Measurements from ENCODE around the gene HSD17B10.
A peak's percentile ranks its signal among the peaks of the same experiment; 100 is the strongest.
"Not testable (repeated sequence)": the region's sequence is repeated elsewhere in the genome, so short reads cannot be mapped to it uniquely, and the experiment has no call there.

HSD17B10 gene

DNA sequence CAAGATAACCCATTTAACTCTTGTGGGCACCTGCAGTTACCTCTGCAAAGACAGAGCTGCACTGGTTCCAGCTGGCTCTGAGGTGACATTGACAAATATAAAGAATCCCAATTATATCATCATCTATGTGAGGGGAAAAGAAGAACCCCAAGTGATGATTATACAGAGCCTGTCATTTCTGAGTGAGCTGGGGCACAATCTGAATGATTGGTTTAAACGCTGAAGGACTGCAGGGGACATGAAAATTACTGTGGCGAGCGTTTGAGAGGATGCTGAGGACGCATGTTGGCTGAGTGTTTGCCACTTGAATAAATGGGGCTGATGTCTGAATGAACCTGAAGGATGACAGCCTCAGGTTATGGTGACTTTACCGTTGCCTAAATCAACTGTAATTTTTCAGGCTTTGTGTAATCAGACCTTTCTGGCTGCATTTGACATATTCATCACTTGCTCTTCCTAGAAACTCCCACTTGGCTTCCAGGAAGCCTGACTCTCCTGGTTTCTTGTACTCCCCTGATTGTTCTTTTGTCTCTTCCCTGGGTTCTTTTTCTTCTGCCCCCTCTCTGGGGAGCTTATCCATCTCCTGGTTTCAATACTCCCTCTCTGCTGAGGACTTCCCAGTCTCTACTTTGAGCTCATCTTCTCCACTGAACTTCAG lies 4.1 kb upstream of the HSD17B10 start:
- H3K27ac ChIP-seq, result no peak overlapping the region
- DNase-seq (ENCODE audit: low read depth, low spot score), result no peak

DNA sequence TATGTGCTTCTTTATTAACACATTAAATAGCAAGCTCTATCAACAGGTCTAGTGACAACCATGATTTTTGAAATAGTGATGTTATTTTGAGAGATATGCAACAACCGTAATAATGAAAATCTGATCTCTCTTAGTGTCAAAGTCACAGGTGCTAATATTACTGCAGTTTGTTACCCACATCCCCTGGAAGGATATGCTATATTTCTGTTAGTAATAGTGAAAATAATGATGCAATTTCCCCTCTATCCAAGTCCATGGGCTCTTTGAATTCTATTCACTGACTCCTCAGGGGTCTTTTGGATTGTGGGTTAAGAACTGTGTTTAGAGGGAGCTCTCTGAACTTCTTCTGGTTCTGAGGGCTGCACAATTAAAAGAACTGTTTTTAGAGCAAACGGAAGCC lies 3.0 kb upstream of the HSD17B10 start:
- no peak overlapping the region for H3K27ac ChIP-seq
- DNase-seq (ENCODE audit: low read depth, low spot score), result no peak

GRCh38 chrX:53435997-53436396 lies 1.8 kb upstream of the HSD17B10 start:
- no peak for DNase-seq (ENCODE audit: low read depth, low spot score)
- no peak overlapping the region for H3K27ac ChIP-seq

DNA sequence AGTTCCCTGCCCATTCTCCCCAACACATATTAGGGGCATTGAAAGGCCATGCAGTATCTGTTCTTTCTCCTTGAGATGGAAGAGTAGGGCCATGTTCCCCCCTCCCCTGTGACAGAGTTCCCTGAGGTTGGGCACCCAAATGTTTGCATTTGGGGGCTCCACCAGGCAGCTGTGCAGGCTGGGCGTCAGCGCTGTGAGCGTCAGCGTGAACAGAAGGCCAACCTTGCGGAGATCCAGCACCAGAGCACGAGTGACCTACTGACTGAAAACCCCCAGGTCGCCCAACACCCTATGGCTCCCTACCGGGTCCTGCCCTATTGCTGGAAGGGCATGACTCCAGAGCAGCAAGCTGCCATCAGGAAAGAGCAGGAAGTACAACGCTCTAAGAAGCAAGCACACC lies 3.9 kb downstream of the HSD17B10 start:
- DNase-seq (ENCODE audit: low read depth, low spot score), result no peak
- H3K27ac ChIP-seq, result no peak overlapping the region

GRCh38 chrX:53429755-53430154 lies 4.4 kb downstream of the HSD17B10 start:
- DNase-seq (ENCODE audit: low read depth, low spot score), result no peak
- no peak overlapping the region for H3K27ac ChIP-seq

- peak within 1 kb of the TSS; percentile 79 for H3K27ac ChIP-seq
- no peak for DNase-seq (ENCODE audit: low read depth, low spot score)
Measured at GRCh38 chrX:53422861-53423306, 11.3 kb downstream of the HSD17B10 start, which contains the start of gene RIBC1. TSS of gene RIBC1 (plus strand) at chrX:53422873. CDS start at chrX:53426277, 3,404 bp downstream.

- peak; percentile 85 for DNase-seq (ENCODE audit: low read depth, low spot score)
- peak within 1 kb of the TSS; percentile 79 for H3K27ac ChIP-seq
Measured at GRCh38 chrX:53422086-53422860, 11.9 kb downstream of the HSD17B10 start, which contains the start of gene SMC1A. TSS of gene SMC1A (minus strand) at chrX:53422654. CDS start at chrX:53422600, 54 bp downstream.

GRCh38 chrX:53421772-53422085 lies 12.4 kb downstream of the HSD17B10 start:
- no peak for DNase-seq (ENCODE audit: low read depth, low spot score)
- H3K27ac ChIP-seq, result peak overlapping the region; percentile 79

- no peak overlapping the region for H3K27ac ChIP-seq
- no peak for DNase-seq (ENCODE audit: low read depth, low spot score)
Measured at GRCh38 chrX:53421125-53421524, 13.0 kb downstream of the HSD17B10 start.

DNA sequence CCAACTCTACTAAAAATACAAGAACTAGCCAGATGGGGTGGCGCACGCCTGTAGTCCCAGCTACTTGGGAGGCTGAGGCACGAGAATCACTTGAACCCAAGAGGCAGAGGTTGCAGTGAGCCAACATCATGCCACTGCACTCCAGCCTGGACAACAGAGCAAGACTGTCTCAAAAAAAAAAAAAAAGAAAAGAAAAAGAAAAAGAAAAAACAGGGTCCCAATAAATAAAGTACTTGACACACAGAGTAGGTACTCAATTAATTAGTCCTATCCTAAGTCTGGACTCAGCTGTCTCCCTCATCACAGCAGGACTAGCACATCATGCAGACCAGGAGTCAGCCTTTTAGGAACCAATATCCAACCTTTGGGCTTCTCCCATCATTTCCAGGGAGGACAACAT lies 13.8 kb downstream of the HSD17B10 start:
- H3K27ac ChIP-seq; DNase-seq (ENCODE audit: low read depth, low spot score): not testable (repeated sequence)

DNA sequence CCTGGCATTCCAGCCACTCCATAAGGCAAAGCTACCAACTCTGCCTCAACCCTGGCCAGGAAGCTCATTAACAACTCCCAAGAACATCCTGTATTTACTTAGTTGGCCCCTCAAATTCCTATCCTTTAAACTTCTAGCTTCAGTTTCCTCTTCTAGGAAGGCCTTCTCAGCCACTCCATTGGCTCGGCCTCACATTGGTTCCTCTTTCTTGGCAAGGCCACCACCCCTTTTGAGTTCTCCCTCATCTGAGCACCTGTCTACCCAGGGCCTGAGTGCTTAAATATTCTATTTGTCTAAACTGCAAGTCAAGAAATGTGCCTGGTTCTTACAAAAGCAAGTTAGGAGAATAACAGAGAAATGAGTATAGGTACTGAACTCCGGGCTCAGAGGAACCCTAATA lies 21.7 kb downstream of the HSD17B10 start:
- no peak for DNase-seq (ENCODE audit: low read depth, low spot score)

GRCh38 chrX:53403535-53403934 lies 30.6 kb downstream of the HSD17B10 start:
- no peak overlapping the region for H3K27ac ChIP-seq
- no peak for DNase-seq (ENCODE audit: low read depth, low spot score)

More for the DNA sequence above, 21.7 kb downstream of the HSD17B10 start:
- no peak overlapping the region for H3K27ac ChIP-seq

DNA sequence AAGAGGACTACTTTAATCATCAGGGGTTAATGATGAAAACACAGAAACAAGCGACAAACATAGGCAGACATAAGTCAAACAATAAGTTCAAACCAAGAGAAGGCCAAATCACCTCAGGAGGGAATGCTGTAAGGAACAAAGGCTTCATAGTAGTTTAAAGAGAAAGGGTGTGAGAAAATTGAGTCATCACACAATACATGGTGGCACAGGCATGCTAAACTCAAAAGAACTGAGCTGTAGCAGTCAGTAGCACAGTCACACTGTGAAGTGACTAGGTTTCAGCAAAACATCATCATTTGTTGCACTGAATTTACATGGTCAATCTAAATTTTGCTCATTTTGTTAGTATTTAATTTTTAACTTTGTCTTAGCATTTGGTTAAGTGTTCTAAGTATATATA lies 36.0 kb downstream of the HSD17B10 start:
- DNase-seq (ENCODE audit: low read depth, low spot score), result no peak

DNA sequence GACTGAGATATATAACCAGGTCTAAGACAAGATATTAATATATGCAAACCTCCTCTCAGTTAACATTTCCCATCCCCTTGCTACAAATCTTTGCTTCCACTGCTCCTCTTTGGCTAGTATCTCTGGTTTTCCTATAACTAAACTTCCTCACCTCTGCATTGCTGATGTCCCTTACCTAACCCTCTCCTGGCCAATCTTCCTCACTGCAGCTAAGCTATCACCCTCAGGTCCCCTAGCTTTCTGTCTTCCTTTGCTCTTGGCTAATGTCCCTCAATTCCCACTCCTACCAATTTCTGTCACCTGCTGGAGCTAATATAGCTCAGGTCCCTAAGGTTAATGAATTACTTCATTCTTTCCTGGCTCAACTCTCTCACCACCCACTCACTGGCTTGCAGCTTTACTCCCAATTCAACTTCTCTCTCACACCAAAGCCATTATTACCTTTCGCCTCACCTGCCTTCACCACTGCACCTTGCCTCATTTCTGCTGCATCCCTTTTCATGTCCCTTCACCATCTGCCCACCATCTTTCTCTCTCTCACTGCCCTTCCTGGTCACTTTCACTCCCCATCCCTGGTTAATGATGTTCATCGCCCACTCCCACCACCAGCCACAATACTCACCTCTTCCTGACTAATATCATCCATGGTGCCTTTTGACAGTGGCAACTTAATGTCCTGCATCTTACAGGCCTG lies 38.4 kb downstream of the HSD17B10 start:
- DNase-seq (ENCODE audit: low read depth, low spot score), result no peak
- no peak overlapping the region for H3K27ac ChIP-seq

More for the DNA sequence above, 36.0 kb downstream of the HSD17B10 start:
- H3K27ac ChIP-seq, result no peak overlapping the region

GRCh38 chrX:53383376-53384076 lies 50.6 kb downstream of the HSD17B10 start:
- peak overlapping the region; percentile 15 for H3K27ac ChIP-seq
- no peak for DNase-seq (ENCODE audit: low read depth, low spot score)
